K562 (cell line): ENCODE data around the gene C1QC. TPM values are rescaled to one million over a fixed set of nuclear protein-coding genes. Genes with fewer than 3 reads are reported as not detected.

Experiments
- ATAC-seq: fragments of 200-7000 bp; cut with Tn5 transposase; 3 replicates; pipeline ENCODE4 v1.9.1; 2020; ENCODE audit warnings: moderate library complexity
- BruUV-seq: library from RNA; stranded (reverse); fragments of 400-500 nt; replicated peaks from 2 replicates; lab custom pipeline; 2021; lab: Mats Ljungman, UMichigan
- CTCF ChIA-PET: fragments of 300-600 bp; formaldehyde crosslinking; extraction: SDS; loops from one replicate; lab custom pipeline; 2021; ENCODE audit warnings: low intra/inter-chr PET ratio; lab: Yijun Ruan, JAX
- POLR2A ChIA-PET: fragments of 300-600, 350-650 bp; sonication (Branson Sonifier 250); formaldehyde crosslinking; extraction: SDS; loops from one replicate; lab custom pipeline; 2021; ENCODE audit warnings: antibody characterized with exemption, inconsistent platforms; lab: Yijun Ruan, JAX
- DNase-seq, 4 experiments: peaks; one replicate each; pipeline versions ENCODE4 v3.0.0 to v3.0.0-alpha.2; 2011 to 2018; ENCODE audit warnings: low spot score in 3 of 4, mixed read lengths in 3 of 4; ENCODE audit errors: extremely low read depth in 1 of 4
- FAIRE-seq: peaks from 2 replicates; lab custom pipeline; 2011; peaks lifted over from hg19 to GRCh38; lab: Jason Lieb, UNC
- H2AFZ ChIP-seq: 2 replicates; pipeline ENCODE4 v1.6.0; 2011; ENCODE audit warnings: low read depth, low read length, control low read depth, inconsistent platforms
- H3K27ac ChIP-seq: fragments of 200-600 bp; 3 replicates; pipeline ENCODE4 v1.8.0; 2011; ENCODE audit warnings: low read depth, mild to moderate bottlenecking, control low read depth, inconsistent platforms, low read length, moderate library complexity, mixed read lengths; ENCODE audit errors: extremely low read depth
- H3K27me3 ChIP-seq, 2 experiments: fragments of 300-600 bp in 1 of 2; 2 replicates in 1 of 2; 3 replicates in 1 of 2; pipeline versions ENCODE4 v1.6.0 to v1.8.0; 2011; ENCODE audit warnings: inconsistent platforms in 2 of 2, low read length in 2 of 2, mild to moderate bottlenecking in 1 of 2, mixed read lengths in 1 of 2, moderate library complexity in 1 of 2; ENCODE audit not compliant: control insufficient read depth in 2 of 2, insufficient read depth in 2 of 2
- H3K36me3 ChIP-seq: fragments of 300-600 bp; 3 replicates; pipeline ENCODE4 v1.8.0; 2011; ENCODE audit warnings: mild to moderate bottlenecking, low read length, inconsistent platforms; ENCODE audit not compliant: control insufficient read depth, insufficient read depth
- H3K4me1 ChIP-seq, 2 experiments: fragments of 200-600 bp in 1 of 2; replicated peaks in 1 of 2; 2 replicates in 1 of 2; 3 replicates in 1 of 2; pipeline versions ENCODE4 v1.5.1 to v1.8.0; 2011; ENCODE audit warnings: inconsistent platforms in 2 of 2, low read length in 2 of 2, mild to moderate bottlenecking in 1 of 2, mixed read lengths in 1 of 2, moderate library complexity in 1 of 2; ENCODE audit not compliant: control insufficient read depth in 2 of 2, insufficient read depth in 2 of 2
- H3K4me2 ChIP-seq: 2 replicates; pipeline ENCODE4 v1.6.1; 2011; ENCODE audit warnings: low read length, control low read depth, inconsistent platforms, mixed read lengths; ENCODE audit not compliant: insufficient read depth
- H3K4me3 ChIP-seq: fragments of 200-600 bp; sonication (generic), shearing (Covaris generic); 2 replicates; pipeline ENCODE4 v1.5.1; 2016; ENCODE audit warnings: control low read depth, inconsistent platforms
- H3K79me2 ChIP-seq: fragments of 200-600 bp; 3 replicates; pipeline ENCODE4 v1.8.0; 2011; ENCODE audit warnings: low read length, inconsistent platforms; ENCODE audit not compliant: control insufficient read depth, insufficient read depth
- H3K9ac ChIP-seq, 2 experiments: 2 replicates each; pipeline versions ENCODE4 v1.6.0 to v1.6.1; 2011; ENCODE audit warnings: low read depth in 2 of 2, low read length in 2 of 2, control low read depth in 1 of 2, inconsistent platforms in 1 of 2, mild to moderate bottlenecking in 1 of 2, mixed read lengths in 1 of 2; ENCODE audit not compliant: insufficient read depth in 1 of 2
- H3K9me1 ChIP-seq: one replicate; pipeline ENCODE4 v1.6.0; 2011; ENCODE audit warnings: inconsistent platforms, mild to moderate bottlenecking, low read length, moderate library complexity; ENCODE audit not compliant: control insufficient read depth, insufficient read depth
- H3K9me3 ChIP-seq: replicated peaks from 2 replicates; pipeline ENCODE4 v1.5.1; 2011; ENCODE audit warnings: low read depth, low read length, inconsistent platforms; ENCODE audit not compliant: control insufficient read depth, insufficient read depth
- H4K20me1 ChIP-seq: replicated peaks from 2 replicates; pipeline ENCODE4 v1.6.1; 2011; ENCODE audit warnings: low read length, inconsistent platforms, mixed read lengths; ENCODE audit not compliant: control insufficient read depth, insufficient read depth
- CCNT2 ChIP-seq: IDR thresholded peaks from 2 replicates; pipeline ENCODE4 v1.6.1; 2011; ENCODE audit warnings: borderline replicate concordance, low read depth, mild to moderate bottlenecking, moderate library complexity, mixed read lengths, low read length; ENCODE audit not compliant: insufficient read length; ENCODE audit errors: extremely low read depth
- CEBPG ChIP-seq, 3 experiments: fragments of 200-800 bp in 1 of 3; sonication (Bioruptor generic) in 1 of 3; sonication (generic) in 1 of 3; formaldehyde crosslinking in 1 of 3; IDR thresholded peaks in 2 of 3; conservative IDR thresholded peaks in 1 of 3; 2 replicates each; pipeline versions ENCODE4 v1.6.1 to v1.8.0; 2016 to 2022; ENCODE audit warnings: missing compliant biosample characterization in 2 of 3, missing genetic modification characterization in 2 of 3, mild to moderate bottlenecking in 1 of 3, missing genetic modification reagents in 1 of 3
- GATAD2A ChIP-seq: fragments of 450-650 bp; IDR thresholded peaks from 2 replicates; pipeline ENCODE4 v1.6.1; 2017
- KDM1A ChIP-seq, 2 experiments: fragments of 450-650 bp; IDR thresholded peaks; 2 replicates each; pipeline ENCODE4 v1.6.1; 2016; ENCODE audit warnings: mild to moderate bottlenecking in 2 of 2
- KLF6 ChIP-seq: fragments of 250-450 bp; sonication (Bioruptor Pico); IDR thresholded peaks from 2 replicates; pipeline ENCODE4 v1.4.0; 2020; ENCODE audit warnings: mild to moderate bottlenecking, moderate library complexity, borderline replicate concordance
- MAZ ChIP-seq, 2 experiments: fragments of 450-650 bp in 1 of 2; sonication (generic) in 1 of 2; formaldehyde crosslinking; IDR thresholded peaks in 1 of 2; conservative IDR thresholded peaks in 1 of 2; 2 replicates each; pipeline versions ENCODE4 v1.4.0 to v1.5.0; 2020; ENCODE audit warnings: mild to moderate bottlenecking in 1 of 2, missing genetic modification reagents in 1 of 2
- PTBP1 ChIP-seq: fragments of 200-400 bp; formaldehyde crosslinking; IDR thresholded peaks from 2 replicates; pipeline ENCODE4 v1.6.1; 2017; ENCODE audit warnings: low read depth, low read length
- RCOR1 ChIP-seq, 2 experiments: IDR thresholded peaks; 2 replicates each; pipeline ENCODE4 v1.6.1; 2012; ENCODE audit warnings: low read depth in 2 of 2, low read length in 2 of 2, borderline replicate concordance in 1 of 2, improper control_type of control experiment in 1 of 2
- RFX5 ChIP-seq: IDR thresholded peaks from 2 replicates; pipeline ENCODE4 v1.6.1; 2011; ENCODE audit warnings: low read depth, mild to moderate bottlenecking, improper control_type of control experiment, low read length
- RFX7 ChIP-seq: fragments of 250-450 bp; sonication (Bioruptor Pico); IDR thresholded peaks from 2 replicates; pipeline ENCODE4 v1.5.1; 2021; ENCODE audit warnings: mild to moderate bottlenecking
- SMAD4 ChIP-seq: fragments of 250-450 bp; sonication (Bioruptor Pico); conservative IDR thresholded peaks from 2 replicates; pipeline ENCODE4 v1.8.0; 2021; ENCODE audit warnings: inconsistent platforms, mild to moderate bottlenecking, moderate library complexity
- SMARCA5 ChIP-seq: fragments of 450-650 bp; IDR thresholded peaks from 2 replicates; pipeline ENCODE4 v1.6.1; 2016
- SRSF1 ChIP-seq: fragments of 200-400 bp; formaldehyde crosslinking; IDR thresholded peaks from 2 replicates; pipeline ENCODE4 v1.6.1; 2017; ENCODE audit warnings: mild to moderate bottlenecking, low read depth, low read length, moderate library complexity
- ZNF253 ChIP-seq: fragments of 250-450 bp; sonication (Bioruptor Pico); conservative IDR thresholded peaks from 2 replicates; pipeline ENCODE4 v1.6.1; 2021; ENCODE audit warnings: mild to moderate bottlenecking
- ZNF717 ChIP-seq: fragments of 250-450 bp; sonication (Bioruptor Pico); IDR thresholded peaks from 2 replicates; pipeline ENCODE4 v1.5.0; 2021
- WGBS: fragments of 100-300 bp; shearing (Covaris generic); methylation state at CpG from one replicate; pipeline ENCODE4 v1.1.6; 2016; ENCODE audit warnings: low coverage, mixed read lengths; ENCODE audit not compliant: insufficient coverage; ENCODE audit errors: missing lambda C conversion rate; 5-methylcytosine and 5-hydroxymethylcytosine counted together
- in situ Hi-C: fragments of 300-500 bp; cut with MboI; formaldehyde crosslinking; loops from 4 replicates; pipeline ENCODE4 v1.15.0; 2018; ENCODE audit warnings: inconsistent platforms, mixed read lengths
- intact Hi-C: fragments of 100-400 bp; cut with micrococcal nuclease; formaldehyde crosslinking; loops from 2 replicates; pipeline ENCODE4 v1.14.2; 2022
- polyA plus RNA-seq, 8 experiments: library from polyadenylated mRNA; depleted of rRNA in 4 of 8; stranded (reverse) in 5 of 8; unstranded in 3 of 8; fragments of >200 nt; fragmentation: Nextera tagmentation in 2 of 8; fragmentation: Illumina TruSeq in 1 of 8; extraction: Ambion mirVana in 2 of 8; extraction: Trizol in 1 of 8; gene quantifications; 2 replicates each; pipeline versions ENCODE4 v1.2.1 to v1.2.3, GENCODE V29; 2011 to 2014; ENCODE audit warnings: inconsistent platforms in 1 of 8, missing spikeins in 1 of 8
- total RNA-seq, 7 experiments: library from RNA; depleted of rRNA in 6 of 7; stranded (reverse); fragments of >200 nt in 6 of 7; fragmentation: Illumina TruSeq in 2 of 7; extraction: Trizol in 2 of 7; gene quantifications; 2 replicates each; pipeline versions ENCODE4 v1.2.1 to v1.2.3, GENCODE V29; 2011 to 2021; ENCODE audit warnings: low replicate concordance in 1 of 7
- TF ChIP-seq, protein P1 (sequence below), 2 experiments: fragments of 450-650 bp in 1 of 2; sonication (generic) in 1 of 2; formaldehyde crosslinking; conservative IDR thresholded peaks; 2 replicates each; pipeline versions ENCODE4 v1.4.0 to v1.8.1; 2020 to 2022; ENCODE audit warnings: mild to moderate bottlenecking in 1 of 2, missing genetic modification reagents in 1 of 2

The C1QC gene
- total and polyA plus RNA-seq, 9 of the 15 experiments (the other 6 are each of a cell fraction or from before 2014, with no cell fraction given): 0.69 TPM; not detected in 8

DNA sequence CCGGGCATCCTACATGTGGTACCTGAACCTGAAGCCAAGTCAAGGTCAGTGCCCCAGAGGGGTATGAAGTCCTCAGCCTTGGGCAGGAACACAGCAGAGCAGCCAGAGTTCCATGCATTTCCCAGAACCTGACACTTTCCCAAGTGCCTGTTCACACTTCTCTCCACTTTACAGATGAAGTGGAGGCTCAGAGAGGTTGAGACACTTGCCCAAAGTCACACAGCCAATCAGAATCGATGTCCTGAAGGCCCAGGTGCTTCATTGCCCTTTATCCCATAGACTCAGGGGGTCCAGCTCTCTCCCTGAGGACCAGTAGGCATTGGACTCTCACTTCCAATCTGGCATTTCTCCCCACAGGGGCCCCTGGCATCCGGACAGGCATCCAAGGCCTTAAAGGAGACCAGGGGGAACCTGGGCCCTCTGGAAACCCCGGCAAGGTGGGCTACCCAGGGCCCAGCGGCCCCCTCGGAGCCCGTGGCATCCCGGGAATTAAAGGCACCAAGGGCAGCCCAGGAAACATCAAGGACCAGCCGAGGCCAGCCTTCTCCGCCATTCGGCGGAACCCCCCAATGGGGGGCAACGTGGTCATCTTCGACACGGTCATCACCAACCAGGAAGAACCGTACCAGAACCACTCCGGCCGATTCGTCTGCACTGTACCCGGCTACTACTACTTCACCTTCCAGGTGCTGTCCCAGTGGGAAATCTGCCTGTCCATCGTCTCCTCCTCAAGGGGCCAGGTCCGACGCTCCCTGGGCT is 4.8 kb upstream of the C1QC start (continued):
- TF ChIP-seq PTBP1 (0 out of 2 replicates have a peak, but pooled peaks have one; percentile 59), SMAD4 (CRISPR knock-in tag) (no peak), KDM1A (IDR thresholded peaks at IDR 0.05) (peak in 1 of 2 experiments; percentile 19; a peak in 2 of 4 replicates), SMARCA5 (peak; percentile 83; the same call in 1 of the 2 replicates), GATAD2A (no peak)
- TF ChIP-seq, protein P1, sequence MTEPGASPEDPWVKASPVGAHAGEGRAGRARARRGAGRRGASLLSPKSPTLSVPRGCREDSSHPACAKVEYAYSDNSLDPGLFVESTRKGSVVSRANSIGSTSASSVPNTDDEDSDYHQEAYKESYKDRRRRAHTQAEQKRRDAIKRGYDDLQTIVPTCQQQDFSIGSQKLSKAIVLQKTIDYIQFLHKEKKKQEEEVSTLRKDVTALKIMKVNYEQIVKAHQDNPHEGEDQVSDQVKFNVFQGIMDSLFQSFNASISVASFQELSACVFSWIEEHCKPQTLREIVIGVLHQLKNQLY (CRISPR knock-in tag; conservative IDR thresholded peaks at IDR 0.05): no peak

DNA sequence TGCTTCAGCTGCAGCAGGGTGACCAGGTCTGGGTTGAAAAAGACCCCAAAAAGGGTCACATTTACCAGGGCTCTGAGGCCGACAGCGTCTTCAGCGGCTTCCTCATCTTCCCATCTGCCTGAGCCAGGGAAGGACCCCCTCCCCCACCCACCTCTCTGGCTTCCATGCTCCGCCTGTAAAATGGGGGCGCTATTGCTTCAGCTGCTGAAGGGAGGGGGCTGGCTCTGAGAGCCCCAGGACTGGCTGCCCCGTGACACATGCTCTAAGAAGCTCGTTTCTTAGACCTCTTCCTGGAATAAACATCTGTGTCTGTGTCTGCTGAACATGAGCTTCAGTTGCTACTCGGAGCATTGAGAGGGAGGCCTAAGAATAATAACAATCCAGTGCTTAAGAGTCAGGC is 4.1 kb upstream of the C1QC start:
- WGBS: 1% methylated on average over 8 of the region's 8 CpGs
- ChIA-PET CTCF (interaction anchor here (0.6 to 6.1 kb wide), 2 partner anchors 217 to 512 kb away, joined by 3 to 96 read pairs; no protein-coding TSS in a partner anchor), POLR2A (interaction anchor here (0.6 to 1.0 kb wide), 4 partner anchors 16 to 295 kb away, joined by 3 to 4 read pairs (median 4); no protein-coding TSS in a partner anchor)
- BruUV-seq: no TSS peak
- no peak for FAIRE-seq
- H2AFZ ChIP-seq: peak overlapping the region; percentile 26; the same call in 1 of the 2 replicates
- H3K4me1 ChIP-seq: peaks cover 0 to 16% of the 10 kb centered on the region in 2 experiments; a peak in 3 of 5 replicates
- H4K20me1 ChIP-seq: peaks cover 28% of the 10 kb centered on the region
- intact Hi-C loops: no loop called here
- DNase-seq: peak; percentile 70 to 89 (median 82)
- H3K79me2 ChIP-seq: no peaks in the 10 kb centered on the region
- no peaks in the 10 kb centered on the region for H3K9me3 ChIP-seq
- peak overlapping the region; percentile 14; the same call in 1 of the 2 replicates for H3K4me2 ChIP-seq
- H3K9me1 ChIP-seq: no peaks in the 10 kb centered on the region
- peaks cover 0 to 29% of the 10 kb centered on the region in 2 experiments; a peak in 2 of 5 replicates for H3K27me3 ChIP-seq
- 0 out of 4 replicates have a peak overlapping the region, but pooled peaks of 1 of the 2 experiments have one; percentile 6 for H3K9ac ChIP-seq
- in situ Hi-C loops: no loop called here
- H3K4me3 ChIP-seq: no peak overlapping the region
- H3K36me3 ChIP-seq: no peaks in the 10 kb centered on the region
- peak; percentile 86 for ATAC-seq
- H3K27ac ChIP-seq: no peak overlapping the region
- TF ChIP-seq KLF6 (CRISPR knock-in tag): no peak
- no peak for TF ChIP-seq ZNF717
- no peak for TF ChIP-seq RFX5
- TF ChIP-seq RCOR1 (IDR thresholded peaks at IDR 0.05; ENCODE audit: borderline replicate concordance in 1 of 2, low read depth in 2 of 2, low read length in 2 of 2): 0 out of 4 replicates have a peak, but pooled peaks of 1 of the 2 experiments have one; percentile 4
- TF ChIP-seq ZNF253: no peak
- TF ChIP-seq MAZ (CRISPR knock-in tag; conservative IDR thresholded peaks at IDR 0.05 in 1 of 2, IDR thresholded peaks at IDR 0.05 in 1 of 2): peak in 1 of 2 experiments; percentile 91; a peak in 2 of 4 replicates
- no peak for TF ChIP-seq RFX7 (CRISPR knock-in tag)
- no peak for TF ChIP-seq CCNT2
- 0 out of 2 replicates have a peak, but pooled peaks have one; percentile 29 for TF ChIP-seq CEBPG (CRISPR knock-in tag; IDR thresholded peaks at IDR 0.05)
- no peak for TF ChIP-seq CEBPG (tag; conservative IDR thresholded peaks at IDR 0.05 in 1 of 2, IDR thresholded peaks at IDR 0.05 in 1 of 2)
- no peak for TF ChIP-seq SRSF1
